Keratinocyte (primary cell): ENCODE measurements around the gene MRC2. TPM values are rescaled to one million over a fixed set of nuclear protein-coding genes. Genes with fewer than 3 reads are reported as not detected.

Source experiments
- DNase-seq: peaks from one replicate; pipeline ENCODE4 v3.0.0-alpha.2; 2011; ENCODE audit warnings: low read depth, missing footprints, low spot score
- FAIRE-seq: peaks from 2 replicates; lab custom pipeline; 2011; peaks lifted over from hg19 to GRCh38; lab: Jason Lieb, UNC
- H2AFZ ChIP-seq: 2 replicates; pipeline ENCODE4 v1.6.0; 2012; ENCODE audit warnings: low read length, control low read depth, inconsistent platforms; ENCODE audit not compliant: control insufficient read depth
- H3K27ac ChIP-seq: 2 replicates; pipeline ENCODE4 v1.5.1; 2011; ENCODE audit warnings: low read length; ENCODE audit not compliant: control insufficient read depth, insufficient read depth
- H3K27me3 ChIP-seq: 3 replicates; pipeline ENCODE4 v1.6.0; 2011; ENCODE audit warnings: low read length; ENCODE audit not compliant: control insufficient read depth, insufficient read depth; ENCODE audit errors: extremely low read depth
- H3K36me3 ChIP-seq, 2 experiments: 2 replicates in 1 of 2; 3 replicates in 1 of 2; pipeline ENCODE4 v1.5.1; 2011; ENCODE audit warnings: low read length in 2 of 2, mild to moderate bottlenecking in 1 of 2; ENCODE audit not compliant: control insufficient read depth in 2 of 2, insufficient read depth in 2 of 2; ENCODE audit errors: extremely low read depth in 1 of 2
- H3K4me1 ChIP-seq: 3 replicates; pipeline ENCODE4 v1.5.1; 2011; ENCODE audit warnings: low read length; ENCODE audit not compliant: control insufficient read depth, insufficient read depth; ENCODE audit errors: extremely low read depth
- H3K4me2 ChIP-seq: 3 replicates; pipeline ENCODE4 v1.6.0; 2011; ENCODE audit warnings: low read depth, low read length; ENCODE audit not compliant: control insufficient read depth, insufficient read depth; ENCODE audit errors: extremely low read depth
- H3K4me3 ChIP-seq, 3 experiments: fragments of 200-600 bp in 1 of 3; sonication (generic) in 1 of 3; 2 replicates in 2 of 3; 3 replicates in 1 of 3; pipeline ENCODE4 v1.5.1; 2011 to 2016; ENCODE audit warnings: low read length in 3 of 3, mild to moderate bottlenecking in 3 of 3, control low read depth in 2 of 3, inconsistent platforms in 1 of 3, low read depth in 1 of 3, mixed read lengths in 1 of 3, mixed run types in 1 of 3, moderate library complexity in 1 of 3; ENCODE audit not compliant: control insufficient read depth in 2 of 3, insufficient read depth in 2 of 3; ENCODE audit errors: extremely low read depth in 1 of 3
- H3K79me2 ChIP-seq: 2 replicates; pipeline ENCODE4 v1.6.0; 2012; ENCODE audit warnings: low read length; ENCODE audit not compliant: control insufficient read depth, insufficient read depth
- H3K9ac ChIP-seq: 3 replicates; pipeline ENCODE4 v1.6.0; 2011; ENCODE audit warnings: low read length; ENCODE audit not compliant: control insufficient read depth, insufficient read depth; ENCODE audit errors: extremely low read depth
- H3K9me1 ChIP-seq: 3 replicates; pipeline ENCODE4 v1.6.0; 2011; ENCODE audit warnings: low read length; ENCODE audit not compliant: control insufficient read depth, insufficient read depth; ENCODE audit errors: extremely low read depth
- H3K9me3 ChIP-seq: 2 replicates; pipeline ENCODE4 v1.5.1; 2012; ENCODE audit warnings: low read depth, low read length; ENCODE audit not compliant: control insufficient read depth
- H4K20me1 ChIP-seq: 3 replicates; pipeline ENCODE4 v1.6.0; 2011; ENCODE audit warnings: low read length; ENCODE audit not compliant: control insufficient read depth, insufficient read depth; ENCODE audit errors: extremely low read depth
- CTCF ChIP-seq, 3 experiments: IDR thresholded peaks in 1 of 3; conservative IDR thresholded peaks in 1 of 3; optimal IDR thresholded peaks in 1 of 3; 2 replicates in 2 of 3; 3 replicates in 1 of 3; pipeline versions ENCODE3 to v1.5.1; 2011; ENCODE audit warnings: low read length in 3 of 3, mild to moderate bottlenecking in 3 of 3, moderate library complexity in 2 of 3, control low read depth in 1 of 3, inconsistent platforms in 1 of 3; ENCODE audit not compliant: insufficient read depth in 2 of 3; ENCODE audit errors: extremely low read depth in 1 of 3
- EZH2 ChIP-seq: IDR thresholded peaks from one replicate; pipeline ENCODE4 v1.6.1; 2012; ENCODE audit warnings: inconsistent platforms, mild to moderate bottlenecking, low read length, moderate library complexity
- dilution Hi-C: fragments of 300-500 bp; cut with MboI; formaldehyde crosslinking; loops from one replicate; pipeline ENCODE4 v1.7.0; 2020; ENCODE audit warnings: low sequenced_read_pairs; ENCODE audit not compliant: extremely low pct_ligation_motif_present
- polyA plus RNA-seq, 5 experiments: library from polyadenylated mRNA; depleted of rRNA in 3 of 5; stranded (reverse) in 3 of 5; stranded (forward) in 1 of 5; unstranded in 1 of 5; fragments of >200 nt; gene quantifications; 1 replicate in 1 of 5; 2 replicates in 3 of 5; 3 replicates in 1 of 5; pipeline versions ENCODE4 v1.2.1 to v1.2.3, GENCODE V29; 2011 to 2012; ENCODE audit warnings: missing spikeins in 2 of 5, low read depth in 1 of 5, low replicate concordance in 1 of 5

MRC2 gene
- polyA plus RNA-seq, 1 donor (not counting 4 experiments of a cell fraction or from before 2014, with no cell fraction given) = 14.0 TPM

GRCh38 chr17:62681939-62682381 lies 54.5 kb downstream of the MRC2 start:
- no peak overlapping the region for H3K4me3 ChIP-seq
- TF ChIP-seq CTCF (optimal IDR thresholded peaks at IDR 0.05 in 1 of 3, IDR thresholded peaks at IDR 0.05 in 1 of 3, conservative IDR thresholded peaks at IDR 0.05 in 1 of 3; ENCODE audit: extremely low read depth in 1 of 3, insufficient read depth in 2 of 3, low read length in 3 of 3) (no peak), EZH2 (no peak)
- no peak overlapping the region for H3K9ac ChIP-seq
- no peaks in the 10 kb centered on the region for H3K27me3 ChIP-seq
- no peaks in the 10 kb centered on the region for H3K9me3 ChIP-seq
- H3K4me1 ChIP-seq = peaks cover 16% of the 10 kb centered on the region
- FAIRE-seq = no peak
- H3K4me2 ChIP-seq = no peak overlapping the region
- no peak for DNase-seq
- peaks cover 4% of the 10 kb centered on the region for H3K9me1 ChIP-seq
- H3K36me3 ChIP-seq = peaks cover 9 to 11% of the 10 kb centered on the region in 2 experiments
- no peaks in the 10 kb centered on the region for H3K79me2 ChIP-seq
- H4K20me1 ChIP-seq = no peaks in the 10 kb centered on the region
- no peak overlapping the region for H2AFZ ChIP-seq
- H3K27ac ChIP-seq = no peak overlapping the region
- dilution Hi-C loops = no loop called here

GRCh38 chr17:62684179-62684578 lies 56.7 kb downstream of the MRC2 start:
- DNase-seq (no peak), FAIRE-seq (no peak)
- peaks cover 8 to 11% of the 10 kb centered on the region in 2 experiments for H3K36me3 ChIP-seq
- no peak overlapping the region for H3K4me2 ChIP-seq
- peaks cover 4% of the 10 kb centered on the region for H3K9me1 ChIP-seq
- no peak overlapping the region for H3K27ac ChIP-seq
- H3K9me3 ChIP-seq = no peaks in the 10 kb centered on the region
- peaks cover 16% of the 10 kb centered on the region for H3K4me1 ChIP-seq
- H3K9ac ChIP-seq = no peak overlapping the region
- H3K4me3 ChIP-seq = no peak overlapping the region
- no peaks in the 10 kb centered on the region for H4K20me1 ChIP-seq
- H3K79me2 ChIP-seq = no peaks in the 10 kb centered on the region
- no peak overlapping the region for H2AFZ ChIP-seq
- no peaks in the 10 kb centered on the region for H3K27me3 ChIP-seq
- dilution Hi-C loops = no loop called here
- TF ChIP-seq EZH2 (no peak), CTCF (optimal IDR thresholded peaks at IDR 0.05 in 1 of 3, IDR thresholded peaks at IDR 0.05 in 1 of 3, conservative IDR thresholded peaks at IDR 0.05 in 1 of 3; ENCODE audit: extremely low read depth in 1 of 3, insufficient read depth in 2 of 3, low read length in 3 of 3) (no peak)
